ENCODE results near the gene PRTFDC1.

- TF ChIP-seq CTCF (conservative IDR thresholded peaks at IDR 0.05; ENCODE audit: low read length): no peak
- TF ChIP-seq EZH2phosphoT487 (IDR thresholded peaks at IDR 0.05; ENCODE audit: borderline replicate concordance, low read depth, low read length): no peak
Observed at GRCh38 chr10:24865783-24866182, 86.6 kb downstream of the PRTFDC1 start.

All from OCI-LY7 (cell line).